Endothelial cell (in vitro differentiated cells): Measurements from ENCODE around the gene BANK1. TPM values are rescaled to one million over a fixed set of nuclear protein-coding genes. Genes with fewer than 3 reads are reported as not detected.

Source experiments
- DNase-seq: peaks from one replicate; pipeline ENCODE4 v3.0.0; 2021; ENCODE audit warnings: low spot score
- H3K27ac Mint-ChIP-seq: one replicate; pipeline ENCODE4 v1.8.0; 2021; ENCODE audit warnings: mixed read lengths, inconsistent platforms; ENCODE audit not compliant: unreplicated experiment
- H3K27me3 Mint-ChIP-seq: one replicate; pipeline ENCODE4 v1.8.0; 2021; ENCODE audit warnings: mild to moderate bottlenecking, moderate library complexity, mixed read lengths, inconsistent platforms; ENCODE audit not compliant: unreplicated experiment
- H3K36me3 Mint-ChIP-seq: one replicate; pipeline ENCODE4 v1.8.0; 2021; ENCODE audit warnings: mild to moderate bottlenecking, low read depth, mixed read lengths, inconsistent platforms; ENCODE audit not compliant: unreplicated experiment
- H3K4me1 Mint-ChIP-seq: one replicate; pipeline ENCODE4 v1.8.0; 2021; ENCODE audit warnings: mild to moderate bottlenecking, mixed read lengths, inconsistent platforms; ENCODE audit not compliant: unreplicated experiment
- H3K4me3 Mint-ChIP-seq: one replicate; pipeline ENCODE4 v1.8.0; 2021; ENCODE audit warnings: mild to moderate bottlenecking, mixed read lengths, inconsistent platforms; ENCODE audit not compliant: unreplicated experiment
- H3K9me3 Mint-ChIP-seq: one replicate; pipeline ENCODE4 v1.8.0; 2021; ENCODE audit warnings: mixed read lengths, inconsistent platforms; ENCODE audit not compliant: unreplicated experiment
- CTCF ChIP-seq: fragments of 200-600 bp; sonication (generic); IDR thresholded peaks from one replicate; pipeline ENCODE4 v1.5.0; 2021; ENCODE audit warnings: antibody characterized with exemption; ENCODE audit not compliant: unreplicated experiment
- total RNA-seq: library from RNA; stranded (reverse); fragmentation: NEBNext Ultra II Directional; extraction: Animal tissue kit (Norgen Biotek cat#: 25700); gene quantifications from one replicate; pipeline ENCODE4 v1.2.1, GENCODE V29; 2021; ENCODE audit not compliant: unreplicated experiment

Gene BANK1
- total RNA-seq, 1 donor from 2014 or later: 3.7 TPM

GRCh38 chr4:102120846-102121245, 330.3 kb downstream of the BANK1 start:
- H3K4me3 Mint-ChIP-seq: no peak overlapping the region
- H3K27me3 Mint-ChIP-seq: no peaks in the 10 kb centered on the region
- TF ChIP-seq CTCF: no peak
- H3K36me3 Mint-ChIP-seq: no peaks in the 10 kb centered on the region
- DNase-seq: no peak
- no peaks in the 10 kb centered on the region for H3K4me1 Mint-ChIP-seq
- peaks cover 13% of the 10 kb centered on the region for H3K9me3 Mint-ChIP-seq
- H3K27ac Mint-ChIP-seq: no peak overlapping the region
